ENCODE measurements around the gene VAV1.
"Not testable (repeated sequence)": the region's sequence is repeated elsewhere in the genome, so short reads cannot be mapped to it uniquely, and the experiment has no call there.

VAV1 gene

GRCh38 chr19:6736917-6737283 is 35.6 kb upstream of the VAV1 start:
- in situ Hi-C loops (cut with HindIII; ENCODE audit: low sequenced_read_pairs) = no loop called here

GRCh38 chr19:6737284-6737872 is 35.1 kb upstream of the VAV1 start, which contains the start of gene GPR108:
TSS of gene GPR108 (minus strand) at chr19:6737580. CDS start at chr19:6737576, 4 bp downstream.
- in situ Hi-C loops (cut with HindIII; ENCODE audit: low sequenced_read_pairs) = no loop called here

GRCh38 chr19:6737873-6738786 is 34.4 kb upstream of the VAV1 start:
- in situ Hi-C loops (cut with HindIII; ENCODE audit: low sequenced_read_pairs) = no loop called here

- in situ Hi-C loops (cut with HindIII; ENCODE audit: low sequenced_read_pairs) = no loop called here
Observed at GRCh38 chr19:6738787-6739389, 33.6 kb upstream of the VAV1 start.

- in situ Hi-C loops (cut with HindIII; ENCODE audit: low sequenced_read_pairs) = no loop called here
Observed at GRCh38 chr19:6739390-6739882, 33.1 kb upstream of the VAV1 start, which contains the start of gene TRIP10. TSS of gene TRIP10 (plus strand) at chr19:6739680. CDS start at chr19:6739762, 82 bp downstream.

GRCh38 chr19:6739883-6740588 is 32.5 kb upstream of the VAV1 start:
- in situ Hi-C loops (cut with HindIII; ENCODE audit: low sequenced_read_pairs) = no loop called here

GRCh38 chr19:6740589-6741343 is 31.7 kb upstream of the VAV1 start:
- in situ Hi-C loops (cut with HindIII; ENCODE audit: low sequenced_read_pairs) = no loop called here

- in situ Hi-C loops (cut with HindIII; ENCODE audit: low sequenced_read_pairs) = no loop called here
Observed at GRCh38 chr19:6743066-6743465, 29.4 kb upstream of the VAV1 start.

GRCh38 chr19:6743714-6744380 is 28.7 kb upstream of the VAV1 start:
- in situ Hi-C loops (cut with HindIII; ENCODE audit: low sequenced_read_pairs) = no loop called here

GRCh38 chr19:6744381-6745301 is 27.9 kb upstream of the VAV1 start:
- in situ Hi-C loops (cut with HindIII; ENCODE audit: low sequenced_read_pairs) = no loop called here

- in situ Hi-C loops (cut with HindIII; ENCODE audit: low sequenced_read_pairs) = no loop called here
Observed at GRCh38 chr19:6745965-6746364, 26.5 kb upstream of the VAV1 start.

GRCh38 chr19:6748543-6748942 is 24.0 kb upstream of the VAV1 start:
- in situ Hi-C loops (cut with HindIII; ENCODE audit: low sequenced_read_pairs) = not testable (repeated sequence)

- in situ Hi-C loops (cut with HindIII; ENCODE audit: low sequenced_read_pairs) = no loop called here
Observed at GRCh38 chr19:6750062-6750461, 22.4 kb upstream of the VAV1 start.

GRCh38 chr19:6751189-6751588 is 21.3 kb upstream of the VAV1 start:
- in situ Hi-C loops (cut with HindIII; ENCODE audit: low sequenced_read_pairs) = no loop called here

- in situ Hi-C loops (cut with HindIII; ENCODE audit: low sequenced_read_pairs) = no loop called here
Observed at GRCh38 chr19:6752256-6753177, 20.0 kb upstream of the VAV1 start.

- in situ Hi-C loops (cut with HindIII; ENCODE audit: low sequenced_read_pairs) = no loop called here
Observed at GRCh38 chr19:6753178-6754031, 19.1 kb upstream of the VAV1 start.

- in situ Hi-C loops (cut with HindIII; ENCODE audit: low sequenced_read_pairs) = no loop called here
Observed at GRCh38 chr19:6754136-6754535, 18.4 kb upstream of the VAV1 start.

Measured in endothelial cell of hepatic sinusoid (primary cell).